Activated T-cell treated with anti-CD3 and anti-CD28 coated beads, Interleukin-2, amount 50 U/mL, for 48 hours (primary cell): Measurements from ENCODE around the gene PROKR1.

Experiments used
- DNase-seq, 2 experiments: peaks; one replicate each; pipeline ENCODE4 v3.0.0-alpha.2; 2020

Gene PROKR1

GRCh38 chr2:68706637-68707036 lies 63.3 kb downstream of the PROKR1 start:
- no peak for DNase-seq
